DOHH2 (cell line): ENCODE data around the gene KCNN1.

Source experiments
- CTCF ChIP-seq: fragments of 200-600 bp; sonication (generic); IDR thresholded peaks from one replicate; pipeline ENCODE4 v1.5.1; 2014; ENCODE audit warnings: antibody characterized with exemption, mild to moderate bottlenecking, low read depth, low read length; ENCODE audit not compliant: poor library complexity, severe bottlenecking
- EZH2phosphoT487 ChIP-seq: fragments of 200-600 bp; sonication (generic); IDR thresholded peaks from 2 replicates; pipeline ENCODE4 v1.6.1; 2017; ENCODE audit warnings: borderline replicate concordance, mild to moderate bottlenecking, antibody characterized with exemption, low read length, moderate library complexity, mixed read lengths

DNA sequence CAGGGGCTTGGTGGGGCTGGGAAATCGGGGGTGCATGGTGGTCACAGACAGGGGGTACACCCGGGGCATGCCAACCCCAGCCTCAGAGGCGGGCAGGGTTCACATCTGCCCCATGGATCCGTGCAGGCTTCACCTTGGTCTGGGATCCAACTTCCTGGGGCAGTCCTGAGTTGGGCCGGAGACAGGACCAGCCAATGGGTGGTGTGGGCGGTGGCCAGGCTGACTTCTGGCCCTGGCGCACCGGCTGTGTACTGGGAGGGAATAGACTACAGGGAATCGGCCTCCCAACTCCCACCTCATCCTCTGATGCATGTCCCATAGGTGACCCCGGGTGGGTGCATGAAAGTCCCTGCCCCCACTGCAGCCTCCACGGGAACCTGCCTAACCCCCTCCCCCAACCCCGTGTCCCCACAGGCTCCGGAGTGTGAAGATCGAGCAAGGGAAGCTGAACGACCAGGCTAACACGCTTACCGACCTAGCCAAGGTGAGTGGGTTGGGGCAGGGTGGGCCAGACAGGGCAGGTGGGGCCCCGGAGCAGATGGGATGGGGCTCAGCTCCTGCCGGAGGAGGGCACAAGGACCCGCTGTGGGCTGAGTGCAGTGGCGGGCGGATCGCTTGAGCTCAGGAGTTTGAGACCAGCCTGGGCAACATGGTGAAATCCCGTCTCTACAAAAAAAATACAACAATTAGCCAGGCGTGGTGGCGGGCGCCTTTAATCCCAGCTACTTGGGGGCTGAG lies 26.3 kb downstream of the KCNN1 start:
- TF ChIP-seq CTCF (no peak), EZH2phosphoT487 (no peak)
